ENCODE data around the gene UBIAD1.
A peak's percentile ranks its signal among the peaks of the same experiment; 100 is the strongest.

Gene UBIAD1

GRCh38 chr1:11272832-11273594, at the start of gene UBIAD1:
Gene UBIAD1 (plus strand): TSS chr1:11273198. CDS start chr1:11273532, 334 bp downstream.
- Histone ChIP-seq H3K9me3 (ENCODE audit: control insufficient read depth, low read length) (no peaks in the 10 kb centered on the region), H3K27me3 (ENCODE audit: control insufficient read depth, insufficient read depth, low read length) (no peaks in the 10 kb centered on the region), H3K36me3 (ENCODE audit: control insufficient read depth, insufficient read depth, low read length) (no peaks in the 10 kb centered on the region), H3K4me1 (ENCODE audit: control insufficient read depth, insufficient read depth, low read length) (peaks cover 20% of the 10 kb centered on the region), H3K4me3 (ENCODE audit: low read length) (peak within 1 kb of the TSS; percentile 38), H3K9ac (ENCODE audit: low read length) (peak within 1 kb of the TSS; percentile 84)

GRCh38 chr1:11227106-11228077, 45.6 kb upstream of the UBIAD1 start:
- Histone ChIP-seq H3K9ac (ENCODE audit: low read length) (no peak overlapping the region), H3K36me3 (ENCODE audit: control insufficient read depth, insufficient read depth, low read length) (peaks cover 10% of the 10 kb centered on the region), H3K4me1 (ENCODE audit: control insufficient read depth, insufficient read depth, low read length) (no peaks in the 10 kb centered on the region), H3K27me3 (ENCODE audit: control insufficient read depth, insufficient read depth, low read length) (no peaks in the 10 kb centered on the region), H3K9me3 (ENCODE audit: control insufficient read depth, low read length) (no peaks in the 10 kb centered on the region), H3K4me3 (ENCODE audit: low read length) (no peak overlapping the region)

- Histone ChIP-seq H3K4me1 (ENCODE audit: control insufficient read depth, insufficient read depth, low read length) (no peaks in the 10 kb centered on the region), H3K9ac (ENCODE audit: low read length) (no peak overlapping the region), H3K36me3 (ENCODE audit: control insufficient read depth, insufficient read depth, low read length) (peaks cover 10% of the 10 kb centered on the region), H3K4me3 (ENCODE audit: low read length) (no peak overlapping the region), H3K27me3 (ENCODE audit: control insufficient read depth, insufficient read depth, low read length) (no peaks in the 10 kb centered on the region), H3K9me3 (ENCODE audit: control insufficient read depth, low read length) (no peaks in the 10 kb centered on the region)
These were observed 43.8 kb upstream of the UBIAD1 start for GRCh38 chr1:11229203-11229602.

- Histone ChIP-seq H3K4me1 (ENCODE audit: control insufficient read depth, insufficient read depth, low read length) (no peaks in the 10 kb centered on the region), H3K4me3 (ENCODE audit: low read length) (no peak overlapping the region), H3K9me3 (ENCODE audit: control insufficient read depth, low read length) (no peaks in the 10 kb centered on the region), H3K9ac (ENCODE audit: low read length) (no peak overlapping the region), H3K36me3 (ENCODE audit: control insufficient read depth, insufficient read depth, low read length) (peaks cover 24% of the 10 kb centered on the region), H3K27me3 (ENCODE audit: control insufficient read depth, insufficient read depth, low read length) (no peaks in the 10 kb centered on the region)
These were observed 39.8 kb upstream of the UBIAD1 start for GRCh38 chr1:11233208-11233607.

- peaks cover 26% of the 10 kb centered on the region for H3K36me3 ChIP-seq (ENCODE audit: control insufficient read depth, insufficient read depth, low read length)
- H3K9ac ChIP-seq (ENCODE audit: low read length): no peak overlapping the region
- H3K9me3 ChIP-seq (ENCODE audit: control insufficient read depth, low read length): no peaks in the 10 kb centered on the region
These were observed 35.6 kb upstream of the UBIAD1 start for GRCh38 chr1:11237356-11237755.

GRCh38 chr1:11238311-11238710, 34.7 kb upstream of the UBIAD1 start:
- no peak overlapping the region for H3K9ac ChIP-seq (ENCODE audit: low read length)
- no peaks in the 10 kb centered on the region for H3K9me3 ChIP-seq (ENCODE audit: control insufficient read depth, low read length)
- H3K36me3 ChIP-seq (ENCODE audit: control insufficient read depth, insufficient read depth, low read length): peaks cover 26% of the 10 kb centered on the region
- H3K4me3 ChIP-seq (ENCODE audit: low read length): no peak overlapping the region
- H3K27me3 ChIP-seq (ENCODE audit: control insufficient read depth, insufficient read depth, low read length): no peaks in the 10 kb centered on the region
- no peaks in the 10 kb centered on the region for H3K4me1 ChIP-seq (ENCODE audit: control insufficient read depth, insufficient read depth, low read length)

More at GRCh38 chr1:11237356-11237755, 35.6 kb upstream of the UBIAD1 start:
- H3K4me3 ChIP-seq (ENCODE audit: low read length): no peak overlapping the region
- no peaks in the 10 kb centered on the region for H3K4me1 ChIP-seq (ENCODE audit: control insufficient read depth, insufficient read depth, low read length)
- H3K27me3 ChIP-seq (ENCODE audit: control insufficient read depth, insufficient read depth, low read length): no peaks in the 10 kb centered on the region

GRCh38 chr1:11245248-11245647, 27.8 kb upstream of the UBIAD1 start:
- no peak overlapping the region for H3K4me3 ChIP-seq (ENCODE audit: low read length)
- H3K9me3 ChIP-seq (ENCODE audit: control insufficient read depth, low read length): no peaks in the 10 kb centered on the region
- no peaks in the 10 kb centered on the region for H3K27me3 ChIP-seq (ENCODE audit: control insufficient read depth, insufficient read depth, low read length)
- H3K4me1 ChIP-seq (ENCODE audit: control insufficient read depth, insufficient read depth, low read length): no peaks in the 10 kb centered on the region
- H3K36me3 ChIP-seq (ENCODE audit: control insufficient read depth, insufficient read depth, low read length): peaks cover 14% of the 10 kb centered on the region
- no peak overlapping the region for H3K9ac ChIP-seq (ENCODE audit: low read length)

- H3K4me1 ChIP-seq (ENCODE audit: control insufficient read depth, insufficient read depth, low read length): no peaks in the 10 kb centered on the region
- H3K27me3 ChIP-seq (ENCODE audit: control insufficient read depth, insufficient read depth, low read length): no peaks in the 10 kb centered on the region
- peaks cover 15% of the 10 kb centered on the region for H3K36me3 ChIP-seq (ENCODE audit: control insufficient read depth, insufficient read depth, low read length)
- H3K9me3 ChIP-seq (ENCODE audit: control insufficient read depth, low read length): no peaks in the 10 kb centered on the region
- H3K4me3 ChIP-seq (ENCODE audit: low read length): no peak overlapping the region
- no peak overlapping the region for H3K9ac ChIP-seq (ENCODE audit: low read length)
These were observed 26.9 kb upstream of the UBIAD1 start for GRCh38 chr1:11245904-11246719.

GRCh38 chr1:11248169-11248568, 24.8 kb upstream of the UBIAD1 start:
- Histone ChIP-seq H3K9me3 (ENCODE audit: control insufficient read depth, low read length) (no peaks in the 10 kb centered on the region), H3K9ac (ENCODE audit: low read length) (no peak overlapping the region), H3K27me3 (ENCODE audit: control insufficient read depth, insufficient read depth, low read length) (no peaks in the 10 kb centered on the region), H3K4me3 (ENCODE audit: low read length) (no peak overlapping the region), H3K36me3 (ENCODE audit: control insufficient read depth, insufficient read depth, low read length) (peaks cover 15% of the 10 kb centered on the region), H3K4me1 (ENCODE audit: control insufficient read depth, insufficient read depth, low read length) (no peaks in the 10 kb centered on the region)

- Histone ChIP-seq H3K4me3 (ENCODE audit: low read length) (no peak overlapping the region), H3K9ac (ENCODE audit: low read length) (no peak overlapping the region), H3K4me1 (ENCODE audit: control insufficient read depth, insufficient read depth, low read length) (no peaks in the 10 kb centered on the region), H3K9me3 (ENCODE audit: control insufficient read depth, low read length) (no peaks in the 10 kb centered on the region), H3K36me3 (ENCODE audit: control insufficient read depth, insufficient read depth, low read length) (peaks cover 18% of the 10 kb centered on the region), H3K27me3 (ENCODE audit: control insufficient read depth, insufficient read depth, low read length) (no peaks in the 10 kb centered on the region)
These were observed 20.5 kb upstream of the UBIAD1 start for GRCh38 chr1:11252538-11252937.

- Histone ChIP-seq H3K27me3 (ENCODE audit: control insufficient read depth, insufficient read depth, low read length) (no peaks in the 10 kb centered on the region), H3K4me1 (ENCODE audit: control insufficient read depth, insufficient read depth, low read length) (no peaks in the 10 kb centered on the region), H3K9me3 (ENCODE audit: control insufficient read depth, low read length) (no peaks in the 10 kb centered on the region), H3K4me3 (ENCODE audit: low read length) (no peak overlapping the region), H3K9ac (ENCODE audit: low read length) (no peak overlapping the region), H3K36me3 (ENCODE audit: control insufficient read depth, insufficient read depth, low read length) (peaks cover 18% of the 10 kb centered on the region)
These were observed 19.8 kb upstream of the UBIAD1 start for GRCh38 chr1:11253226-11253625.
